OCI-LY7 (cell line): ENCODE measurements around the gene CABP7.

Source experiments
- EZH2phosphoT487 ChIP-seq: fragments of 200-600 bp; sonication (generic); IDR thresholded peaks from 2 replicates; pipeline ENCODE4 v1.6.1; 2018; ENCODE audit warnings: low read depth, borderline replicate concordance, mild to moderate bottlenecking, mixed run types, antibody characterized with exemption, low read length, moderate library complexity, mixed read lengths
- TF ChIP-seq, protein P1 (sequence below): fragments of 200-600 bp; sonication (generic); conservative IDR thresholded peaks from 2 replicates; pipeline ENCODE4 v1.5.1; 2014; ENCODE audit warnings: mild to moderate bottlenecking, antibody characterized with exemption, low read length, moderate library complexity, mixed read lengths

DNA sequence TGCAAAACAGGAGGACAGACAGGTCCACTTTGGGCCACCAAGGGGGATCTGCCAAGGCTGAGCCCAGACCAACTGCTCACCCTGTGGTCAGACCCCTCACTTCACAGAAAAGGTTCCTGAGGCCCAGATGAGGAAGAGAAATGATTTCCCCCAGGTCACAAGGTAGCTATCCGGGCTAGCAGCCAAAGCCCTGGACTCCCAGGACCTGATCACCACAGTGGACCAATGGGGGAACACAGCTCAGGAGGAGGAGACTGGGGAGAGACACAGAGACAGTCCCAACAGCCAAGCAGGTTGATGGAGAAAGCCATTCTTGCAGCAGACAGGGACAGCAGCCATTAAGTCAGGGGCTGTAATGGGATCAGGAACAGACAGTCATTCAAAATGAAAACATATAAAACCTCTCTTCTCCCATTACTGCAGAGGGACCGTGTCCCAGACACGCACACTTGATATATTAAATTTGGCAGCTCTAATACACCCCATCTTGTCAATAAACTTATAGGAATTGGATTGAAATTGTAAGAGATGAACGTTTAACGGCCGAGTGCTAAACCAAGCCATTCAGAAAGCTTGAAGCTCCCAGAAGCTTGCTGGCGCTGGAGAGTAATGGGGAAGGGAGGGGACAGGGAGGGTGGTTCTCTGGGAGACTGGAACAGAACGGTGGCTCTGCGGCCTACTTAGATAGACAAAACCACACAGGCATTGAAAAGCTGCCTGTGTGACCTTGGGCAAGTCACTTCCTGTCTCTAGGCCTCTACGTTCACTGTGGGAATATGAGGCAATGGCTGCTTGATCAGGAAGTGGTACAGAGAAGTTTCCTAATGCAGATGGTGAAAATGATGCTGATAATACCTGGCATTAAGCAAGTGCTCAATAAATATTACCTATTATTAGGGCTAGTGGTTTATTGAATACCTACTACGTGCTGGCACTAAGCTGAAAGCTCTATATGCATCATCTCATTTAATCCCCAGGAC, 31.0 kb downstream of the CABP7 start:
- TF ChIP-seq, protein P1, sequence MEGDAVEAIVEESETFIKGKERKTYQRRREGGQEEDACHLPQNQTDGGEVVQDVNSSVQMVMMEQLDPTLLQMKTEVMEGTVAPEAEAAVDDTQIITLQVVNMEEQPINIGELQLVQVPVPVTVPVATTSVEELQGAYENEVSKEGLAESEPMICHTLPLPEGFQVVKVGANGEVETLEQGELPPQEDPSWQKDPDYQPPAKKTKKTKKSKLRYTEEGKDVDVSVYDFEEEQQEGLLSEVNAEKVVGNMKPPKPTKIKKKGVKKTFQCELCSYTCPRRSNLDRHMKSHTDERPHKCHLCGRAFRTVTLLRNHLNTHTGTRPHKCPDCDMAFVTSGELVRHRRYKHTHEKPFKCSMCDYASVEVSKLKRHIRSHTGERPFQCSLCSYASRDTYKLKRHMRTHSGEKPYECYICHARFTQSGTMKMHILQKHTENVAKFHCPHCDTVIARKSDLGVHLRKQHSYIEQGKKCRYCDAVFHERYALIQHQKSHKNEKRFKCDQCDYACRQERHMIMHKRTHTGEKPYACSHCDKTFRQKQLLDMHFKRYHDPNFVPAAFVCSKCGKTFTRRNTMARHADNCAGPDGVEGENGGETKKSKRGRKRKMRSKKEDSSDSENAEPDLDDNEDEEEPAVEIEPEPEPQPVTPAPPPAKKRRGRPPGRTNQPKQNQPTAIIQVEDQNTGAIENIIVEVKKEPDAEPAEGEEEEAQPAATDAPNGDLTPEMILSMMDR = no peak
- no peak for TF ChIP-seq EZH2phosphoT487
